LNCaP clone FGC (cell line): ENCODE measurements around the gene CDC42BPA.

Source experiments
- DNase-seq: peaks from one replicate; pipeline ENCODE4 v3.0.0-alpha.2; 2011; ENCODE audit warnings: low read depth
- H3K4me3 ChIP-seq: 2 replicates; pipeline ENCODE4 v1.5.1; 2011; ENCODE audit warnings: mild to moderate bottlenecking, low read depth, low read length, control low read depth
- CTCF ChIP-seq: IDR thresholded peaks from 2 replicates; pipeline ENCODE4 v1.5.1; 2012; ENCODE audit warnings: mild to moderate bottlenecking; ENCODE audit not compliant: control insufficient read depth, insufficient read depth; ENCODE audit errors: extremely low read depth

CDC42BPA gene

DNA sequence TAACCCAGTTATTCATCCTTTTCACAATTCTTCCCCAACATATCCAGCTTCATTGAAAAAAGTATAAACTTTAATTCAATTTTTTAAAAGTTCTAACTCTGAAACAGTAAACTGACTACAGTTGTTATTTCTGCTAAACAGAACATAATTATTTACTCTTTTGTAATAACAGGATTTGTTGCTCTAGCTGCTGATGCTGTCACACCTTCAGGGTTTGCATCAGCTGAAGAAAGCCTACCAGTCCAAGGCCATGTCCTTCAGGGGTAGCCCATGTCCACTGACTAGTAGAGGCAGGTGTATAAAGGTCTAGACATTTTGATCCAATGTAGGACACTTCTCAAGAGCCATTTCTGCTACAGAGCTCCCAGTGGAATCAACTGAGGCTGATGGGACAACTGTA, 107.7 kb downstream of the CDC42BPA start:
- DNase-seq: no peak
- no peak overlapping the region for H3K4me3 ChIP-seq
- no peak for TF ChIP-seq CTCF

DNA sequence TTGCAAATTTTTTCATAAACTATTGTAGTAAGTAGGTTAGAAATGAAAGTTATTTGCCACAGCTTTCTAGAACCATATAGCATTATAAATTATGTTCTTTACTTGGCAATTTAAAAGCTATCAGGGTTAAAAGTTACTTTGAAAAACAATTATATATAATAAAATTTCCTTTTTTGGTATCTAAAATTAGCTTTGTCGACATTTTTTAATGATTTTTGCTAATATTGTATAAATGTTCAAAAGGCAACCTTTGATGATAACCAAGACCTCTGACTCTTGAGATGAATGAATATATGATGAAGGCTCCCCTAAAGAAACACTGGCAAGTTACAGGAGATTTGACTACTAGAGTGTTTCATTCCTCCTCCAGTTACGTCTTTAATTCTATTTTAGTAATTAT, 121.2 kb downstream of the CDC42BPA start:
- no peak for DNase-seq
- no peak overlapping the region for H3K4me3 ChIP-seq
- no peak for TF ChIP-seq CTCF

DNA sequence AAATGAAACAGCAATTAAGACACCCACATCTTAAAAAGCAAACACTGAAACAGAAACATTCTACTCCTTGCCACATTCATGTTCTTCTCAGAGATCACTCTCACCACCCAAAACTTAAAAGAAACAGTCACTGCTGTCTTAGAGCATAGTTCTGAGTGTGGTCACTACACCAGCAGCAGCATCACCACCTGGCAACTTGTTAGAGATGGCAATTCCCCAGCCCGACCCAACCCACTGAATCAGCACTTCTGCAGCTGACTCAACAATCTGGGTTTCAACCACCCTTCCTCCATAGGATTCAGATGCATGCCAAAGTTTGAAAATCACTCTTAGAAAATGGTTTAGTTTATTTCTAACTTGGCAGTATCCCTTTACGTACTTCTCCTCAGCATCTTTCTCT, 126.1 kb downstream of the CDC42BPA start:
- peak; percentile 7 for DNase-seq
- H3K4me3 ChIP-seq: no peak overlapping the region
- TF ChIP-seq CTCF: no peak

DNA sequence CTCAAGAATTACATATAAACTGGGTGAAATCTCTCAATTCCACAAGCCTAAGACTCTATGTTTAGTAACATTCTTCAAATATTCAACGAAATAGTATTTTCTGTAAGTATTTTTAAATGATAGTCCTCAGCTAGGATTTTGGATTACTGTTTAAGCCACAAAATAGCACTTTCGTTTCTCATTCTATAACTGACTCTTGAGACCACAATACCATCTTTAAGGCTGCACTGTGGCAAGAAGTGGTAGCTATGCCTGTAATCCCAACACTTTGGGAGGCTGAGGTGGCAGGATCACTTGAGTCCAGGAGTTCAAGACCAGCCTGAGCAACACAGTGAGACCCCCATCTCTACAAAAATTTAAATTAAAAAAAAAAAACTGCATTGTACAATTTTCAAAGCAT, 126.7 kb downstream of the CDC42BPA start:
- no peak for DNase-seq

GRCh38 chr1:227190321-227190720, 128.0 kb downstream of the CDC42BPA start:
- H3K4me3 ChIP-seq: no peak overlapping the region
- no peak for TF ChIP-seq CTCF
- DNase-seq: no peak

More for the DNA sequence above, 126.7 kb downstream of the CDC42BPA start:
- H3K4me3 ChIP-seq: no peak overlapping the region
- TF ChIP-seq CTCF: no peak

GRCh38 chr1:227185291-227185690, 133.0 kb downstream of the CDC42BPA start:
- H3K4me3 ChIP-seq: no peak overlapping the region
- no peak for DNase-seq
- no peak for TF ChIP-seq CTCF

DNA sequence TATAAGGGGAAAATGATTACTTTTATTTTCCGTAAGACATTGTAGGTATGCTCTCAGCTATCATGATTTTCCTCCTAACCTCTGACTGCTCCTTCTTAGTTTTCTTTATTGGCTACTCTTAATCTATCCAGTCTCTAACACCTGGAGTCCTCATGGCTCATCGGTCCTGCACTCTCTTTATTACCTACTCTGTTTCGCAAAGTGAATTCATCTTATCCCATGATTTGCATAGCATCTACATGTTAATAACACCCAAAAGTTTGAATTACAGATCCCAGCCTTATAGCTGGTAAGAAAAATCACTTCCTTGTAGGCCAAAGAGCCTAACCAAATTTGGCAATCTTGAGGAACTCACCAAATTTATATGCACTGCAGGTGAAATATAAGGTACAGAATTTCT, 136.3 kb downstream of the CDC42BPA start:
- TF ChIP-seq CTCF: no peak
- H3K4me3 ChIP-seq: no peak overlapping the region
- DNase-seq: no peak
